H1 (cell line): ENCODE results near the gene MECP2. TPM values are rescaled to one million over a fixed set of nuclear protein-coding genes. Genes with fewer than 3 reads are reported as not detected.

ENCODE experiments used
- CTCF ChIA-PET: fragments of 300-600 bp; sonication (Branson Sonifier 250); formaldehyde crosslinking; loops from one replicate; lab custom pipeline; 2021; ENCODE audit not compliant: partially characterized antibody; lab: Charles Lee
- POLR2A ChIA-PET: fragments of 300-600 bp; sonication (Branson Sonifier 250); formaldehyde crosslinking; loops from one replicate; lab custom pipeline; 2021; ENCODE audit warnings: inconsistent platforms; ENCODE audit not compliant: partially characterized antibody; lab: Charles Lee
- DNase-seq, 2 experiments: peaks; one replicate each; pipeline versions ENCODE4 v3.0.0 to v3.0.0-alpha.2; 2010 to 2022; ENCODE audit warnings: low spot score in 2 of 2, low read depth in 1 of 2, mixed read lengths in 1 of 2
- FAIRE-seq: peaks from 2 replicates; lab custom pipeline; 2011; peaks lifted over from hg19 to GRCh38; lab: Jason Lieb, UNC
- H2AFZ ChIP-seq: 2 replicates; pipeline ENCODE4 v1.8.1; 2012; ENCODE audit warnings: low read length, inconsistent platforms
- H2AK5ac ChIP-seq: 2 replicates; pipeline ENCODE4 v1.6.1; 2013; ENCODE audit warnings: low read depth, low read length
- H2BK120ac ChIP-seq: replicated peaks from 2 replicates; pipeline ENCODE3; 2013; ENCODE audit warnings: low read depth, low read length, inconsistent platforms
- H2BK12ac ChIP-seq: 2 replicates; pipeline ENCODE4 v1.6.1; 2013; ENCODE audit warnings: low read depth, low read length
- H2BK15ac ChIP-seq: 2 replicates; pipeline ENCODE4 v1.6.1; 2013; ENCODE audit warnings: low read length
- H2BK20ac ChIP-seq: 2 replicates; pipeline ENCODE4 v1.6.1; 2013; ENCODE audit warnings: low read length
- H2BK5ac ChIP-seq: 2 replicates; pipeline ENCODE4 v1.6.1; 2013; ENCODE audit warnings: low read depth, low read length
- H3K14ac ChIP-seq: 2 replicates; pipeline ENCODE4 v1.6.1; 2013; ENCODE audit warnings: inconsistent platforms; ENCODE audit not compliant: insufficient read length
- H3K18ac ChIP-seq: 2 replicates; pipeline ENCODE4 v1.6.1; 2013; ENCODE audit warnings: low read length; ENCODE audit errors: extremely low read depth
- H3K23ac ChIP-seq: 2 replicates; pipeline ENCODE4 v1.6.1; 2013; ENCODE audit warnings: inconsistent platforms; ENCODE audit not compliant: insufficient read length
- H3K23me2 ChIP-seq: 2 replicates; pipeline ENCODE4 v1.6.1; 2013; ENCODE audit warnings: low read depth, low read length
- H3K27ac ChIP-seq: 2 replicates; pipeline ENCODE4 v1.6.1; 2011; ENCODE audit warnings: low read depth, low read length, inconsistent platforms
- H3K27me3 ChIP-seq, 4 experiments: replicated peaks in 1 of 4; 1 replicate in 1 of 4; 2 replicates in 3 of 4; pipeline versions ENCODE4 v1.6.1 to v1.8.1; 2011 to 2013; ENCODE audit warnings: low read length in 3 of 4, mild to moderate bottlenecking in 3 of 4, inconsistent platforms in 2 of 4, mixed read lengths in 2 of 4, moderate library complexity in 1 of 4; ENCODE audit not compliant: control insufficient read depth in 3 of 4, insufficient read depth in 3 of 4; ENCODE audit errors: extremely low read depth in 1 of 4
- H3K36me3 ChIP-seq, 4 experiments: 2 replicates each; pipeline versions ENCODE4 v1.6.1 to v1.8.1; 2011 to 2013; ENCODE audit warnings: mild to moderate bottlenecking in 4 of 4, low read length in 3 of 4, moderate library complexity in 2 of 4, control low read depth in 1 of 4, inconsistent platforms in 1 of 4; ENCODE audit not compliant: insufficient read depth in 4 of 4, control insufficient read depth in 2 of 4
- H3K4ac ChIP-seq: replicated peaks from 2 replicates; pipeline ENCODE3; 2013; ENCODE audit warnings: low read length, low read depth, mixed read lengths, inconsistent platforms; ENCODE audit not compliant: insufficient read length
- H3K4me1 ChIP-seq, 4 experiments: replicated peaks in 1 of 4; 1 replicate in 1 of 4; 2 replicates in 3 of 4; pipeline versions ENCODE4 v1.6.1 to v1.8.1; 2011 to 2013; ENCODE audit warnings: low read length in 3 of 4, inconsistent platforms in 2 of 4, mixed read lengths in 1 of 4; ENCODE audit not compliant: insufficient read depth in 4 of 4, control insufficient read depth in 3 of 4
- H3K4me2 ChIP-seq, 2 experiments: 2 replicates each; pipeline versions ENCODE4 v1.6.1 to v1.8.1; 2011 to 2013; ENCODE audit warnings: low read depth in 2 of 2, low read length in 2 of 2, control low read depth in 1 of 2, inconsistent platforms in 1 of 2, mild to moderate bottlenecking in 1 of 2; ENCODE audit not compliant: insufficient read depth in 1 of 2
- H3K4me3 ChIP-seq, 4 experiments: fragments of 200-600, 300-600 bp in 1 of 4; sonication (generic), shearing (Covaris generic), sonication (Bioruptor Twin) in 1 of 4; 2 replicates each; pipeline versions ENCODE4 v1.5.1 to v1.8.1; 2011 to 2016; ENCODE audit warnings: low read length in 4 of 4, low read depth in 3 of 4, control low read depth in 2 of 4, inconsistent platforms in 2 of 4, mild to moderate bottlenecking in 2 of 4, mixed read lengths in 1 of 4, moderate library complexity in 1 of 4; ENCODE audit not compliant: insufficient read depth in 2 of 4; ENCODE audit errors: extremely low read depth in 1 of 4
- H3K56ac ChIP-seq: replicated peaks from 2 replicates; pipeline ENCODE3; 2013; ENCODE audit warnings: low read depth, mild to moderate bottlenecking, mixed read lengths, low read length, inconsistent platforms; ENCODE audit not compliant: insufficient read length
- H3K79me1 ChIP-seq: 2 replicates; pipeline ENCODE4 v1.6.1; 2013; ENCODE audit warnings: low read depth, low read length, control low read depth
- H3K79me2 ChIP-seq, 2 experiments: 2 replicates each; pipeline versions ENCODE4 v1.6.1 to v1.8.1; 2012 to 2013; ENCODE audit warnings: low read length in 2 of 2, mild to moderate bottlenecking in 2 of 2, inconsistent platforms in 1 of 2; ENCODE audit not compliant: insufficient read depth in 2 of 2, control insufficient read depth in 1 of 2
- H3K9ac ChIP-seq, 4 experiments: replicated peaks in 1 of 4; 1 replicate in 1 of 4; 2 replicates in 3 of 4; pipeline versions ENCODE4 v1.6.1 to v1.8.1; 2011 to 2013; ENCODE audit warnings: low read depth in 3 of 4, low read length in 3 of 4, control low read depth in 2 of 4, mild to moderate bottlenecking in 2 of 4, moderate library complexity in 2 of 4, inconsistent platforms in 1 of 4; ENCODE audit errors: extremely low read depth in 1 of 4
- H3K9me3 ChIP-seq, 2 experiments: 2 replicates each; pipeline versions ENCODE4 v1.6.1 to v1.8.1; 2012 to 2013; ENCODE audit warnings: mild to moderate bottlenecking in 2 of 2, moderate library complexity in 2 of 2, control low read depth in 1 of 2, inconsistent platforms in 1 of 2, low read depth in 1 of 2, low read length in 1 of 2, mixed read lengths in 1 of 2; ENCODE audit not compliant: insufficient read depth in 2 of 2
- H4K20me1 ChIP-seq, 2 experiments: replicated peaks in 1 of 2; 2 replicates each; pipeline versions ENCODE3 to v1.8.1; 2011 to 2013; ENCODE audit warnings: inconsistent platforms in 2 of 2, low read length in 2 of 2, mild to moderate bottlenecking in 1 of 2; ENCODE audit not compliant: insufficient read depth in 2 of 2, control insufficient read depth in 1 of 2
- H4K5ac ChIP-seq: 2 replicates; pipeline ENCODE4 v1.6.1; 2013; ENCODE audit warnings: low read length, low read depth, mixed read lengths, inconsistent platforms; ENCODE audit not compliant: insufficient read length
- H4K8ac ChIP-seq: 2 replicates; pipeline ENCODE4 v1.8.0; 2013; ENCODE audit warnings: mild to moderate bottlenecking, moderate library complexity, low read length, inconsistent platforms; ENCODE audit not compliant: insufficient read depth; ENCODE audit errors: extremely low read depth
- H4K91ac ChIP-seq: replicated peaks from 2 replicates; pipeline ENCODE3; 2013; ENCODE audit warnings: low read length, mixed read lengths, inconsistent platforms; ENCODE audit not compliant: insufficient read length
- BCL11A ChIP-seq, 2 experiments: IDR thresholded peaks; one replicate each; pipeline ENCODE4 v1.6.1; 2011; ENCODE audit warnings: low read depth in 2 of 2, low read length in 2 of 2, mild to moderate bottlenecking in 2 of 2
- CBX8 ChIP-seq: fragments of 300-800, 300-1000 bp; sonication (generic); IDR thresholded peaks from 2 replicates; pipeline ENCODE4 v1.7.1; 2016; ENCODE audit warnings: low read depth, low read length, borderline replicate concordance
- CHD1 ChIP-seq: IDR thresholded peaks from 2 replicates; pipeline ENCODE4 v1.6.1; 2012; ENCODE audit warnings: low read depth, low read length, improper control_type of control experiment
- CTCF ChIP-seq, 3 experiments: IDR thresholded peaks; 1 replicate in 2 of 3; 2 replicates in 1 of 3; pipeline versions ENCODE4 v1.5.1 to v1.6.1; 2011; ENCODE audit warnings: low read length in 3 of 3, mild to moderate bottlenecking in 3 of 3, inconsistent platforms in 2 of 3, low read depth in 1 of 3, moderate library complexity in 1 of 3; ENCODE audit not compliant: insufficient read depth in 1 of 3; ENCODE audit errors: control extremely low read depth in 1 of 3
- GABPA ChIP-seq: IDR thresholded peaks from 2 replicates; pipeline ENCODE4 v1.6.1; 2011; ENCODE audit warnings: mild to moderate bottlenecking, low read length, moderate library complexity, borderline replicate concordance; ENCODE audit not compliant: insufficient read depth
- HDAC6 ChIP-seq: IDR thresholded peaks from one replicate; pipeline ENCODE4 v1.7.1; 2012; ENCODE audit warnings: low read depth, mild to moderate bottlenecking, inconsistent platforms, low read length, moderate library complexity
- JUN ChIP-seq: IDR thresholded peaks from 2 replicates; pipeline ENCODE4 v1.6.1; 2011; ENCODE audit warnings: low read depth, mild to moderate bottlenecking, improper control_type of control experiment, low read length
- KDM4A ChIP-seq: IDR thresholded peaks from one replicate; pipeline ENCODE4 v1.7.1; 2012; ENCODE audit warnings: low read depth, mild to moderate bottlenecking, moderate library complexity, low read length, inconsistent platforms; ENCODE audit not compliant: severe bottlenecking
- RBBP5 ChIP-seq: IDR thresholded peaks from 2 replicates; pipeline ENCODE4 v1.7.1; 2012; ENCODE audit warnings: low read depth, mild to moderate bottlenecking, inconsistent platforms, low read length, moderate library complexity, borderline replicate concordance
- SIX5 ChIP-seq: IDR thresholded peaks from 2 replicates; pipeline ENCODE4 v1.6.1; 2011; ENCODE audit warnings: mild to moderate bottlenecking, low read depth, low read length
- SRF ChIP-seq: IDR thresholded peaks from 2 replicates; pipeline ENCODE4 v1.6.1; 2011; ENCODE audit warnings: mild to moderate bottlenecking, low read depth, low read length, moderate library complexity
- TBP ChIP-seq: IDR thresholded peaks from 2 replicates; pipeline ENCODE4 v1.6.1; 2011; ENCODE audit warnings: low read depth, low read length, improper control_type of control experiment
- WGBS, 2 experiments: shearing (Covaris generic) in 1 of 2; methylation state at CpG; one replicate each; pipeline versions ENCODE4 v1.1.6 to v1.1.7; 2013 to 2015; ENCODE audit warnings: low lambda C conversion rate in 2 of 2, mixed read lengths in 2 of 2, inconsistent platforms in 1 of 2, low coverage in 1 of 2, missing lambda C conversion rate in 1 of 2; ENCODE audit not compliant: insufficient replicate concordance in 2 of 2, insufficient coverage in 1 of 2, insufficient read length in 1 of 2; ENCODE audit errors: extremely low coverage in 1 of 2, missing lambda C conversion rate in 1 of 2; 5-methylcytosine and 5-hydroxymethylcytosine counted together
- polyA plus RNA-seq, 7 experiments: library from polyadenylated mRNA; depleted of rRNA in 3 of 7; stranded (reverse) in 5 of 7; unstranded in 2 of 7; fragments of >200 nt in 5 of 7; fragments of 200-250 nt in 2 of 7; gene quantifications; 1 replicate in 5 of 7; 2 replicates in 1 of 7; 4 replicates in 1 of 7; pipeline versions ENCODE4 v1.2.1 to v1.2.3, GENCODE V29; 2011 to 2013; ENCODE audit warnings: missing spikeins in 2 of 7, mixed read lengths in 2 of 7
- total RNA-seq: library from RNA; stranded (reverse); fragmentation: NEBNext Ultra II Directional; extraction: Animal tissue kit (Norgen Biotek cat#: 25700); gene quantifications from 2 replicates; pipeline ENCODE4 v1.2.1, GENCODE V29; 2021

Gene MECP2
- total and polyA plus RNA-seq, 2 of the 8 experiments (the other 6 are each of a cell fraction or from before 2014, with no cell fraction given) = 5.0 to 32.4 TPM

DNA sequence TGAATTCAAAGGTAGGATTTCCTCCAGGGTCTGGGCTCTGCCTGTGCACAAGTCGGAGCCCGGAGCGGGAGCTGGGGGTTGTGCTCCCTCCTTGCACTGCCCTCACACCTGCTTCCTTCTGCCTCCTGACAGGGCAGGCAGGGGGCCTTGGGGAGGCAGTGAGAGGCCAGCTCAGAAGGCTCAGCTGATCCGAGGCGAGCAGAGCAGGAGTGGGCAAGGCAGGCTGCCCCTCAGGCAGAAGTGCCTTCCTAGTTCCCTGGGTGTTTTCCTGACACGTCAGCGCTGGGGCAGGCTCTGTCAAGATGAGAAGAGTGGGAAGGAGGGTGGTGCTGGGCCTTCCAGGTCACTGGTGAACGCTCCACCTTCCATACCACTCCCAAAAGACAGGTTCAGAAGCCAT, 72.3 kb downstream of the MECP2 start:
- POLR2A ChIA-PET = interaction anchor here (1.0 to 2.4 kb wide), 2 partner anchors 54 to 57 kb away, joined by 3 to 8 read pairs; no protein-coding TSS in a partner anchor
- Histone ChIP-seq H3K23ac (no peak overlapping the region), H3K79me1 (no peaks in the 10 kb centered on the region), H3K4me1 (peaks cover 2 to 25% (median 9%) of the 10 kb centered on the region in 4 experiments), H3K56ac (no peak overlapping the region), H3K27ac (no peak overlapping the region), H4K20me1 (no peaks in the 10 kb centered on the region), H4K8ac (no peak overlapping the region), H3K4me2 (no peak overlapping the region), H3K9ac (no peak overlapping the region), H2BK15ac (no peak overlapping the region), H4K5ac (no peak overlapping the region), H2AK5ac (no peak overlapping the region), H3K27me3 (no peaks in the 10 kb centered on the region), H2BK12ac (no peak overlapping the region), H4K91ac (no peak overlapping the region), H3K18ac (no peak overlapping the region), H3K36me3 (peaks cover 0 to 6% (median 2%) of the 10 kb centered on the region in 4 experiments; a peak in 4 of 8 replicates), H3K23me2 (0 out of 2 replicates have a peak, but pooled peaks cover under 1% of the 10 kb centered on the region), H2BK5ac (no peak overlapping the region), H3K4me3 (no peak overlapping the region), H3K9me3 (no peaks in the 10 kb centered on the region), H2BK20ac (no peak overlapping the region), H3K79me2 (no peaks in the 10 kb centered on the region), H3K14ac (no peak overlapping the region), H3K4ac (no peak overlapping the region), H2AFZ (no peak overlapping the region), H2BK120ac (no peak overlapping the region)
- DNase-seq (no peak), FAIRE-seq (no peak)
- WGBS, 2 experiments = 83% methylated on average over 4 of the region's 8 CpGs; no CpG with 5 or more reads in 1 of the 2 experiments
- CTCF ChIA-PET = interaction anchor here (1.3 to 4.2 kb wide), 3 partner anchors 11 to 29 kb away, joined by 4 to 29 read pairs (median 4); no protein-coding TSS in a partner anchor
- TF ChIP-seq GABPA (no peak), BCL11A (IDR thresholded peaks at IDR 0.05; ENCODE audit: low read depth in 2 of 2, low read length in 2 of 2) (no peak), CBX8 (no peak), KDM4A (no peak), TBP (no peak), CTCF (IDR thresholded peaks at IDR 0.05; ENCODE audit: control extremely low read depth in 1 of 3, insufficient read depth in 1 of 3, low read depth in 1 of 3, low read length in 3 of 3) (no peak), HDAC6 (no peak), RBBP5 (no peak), SRF (no peak), JUN (no peak), SIX5 (no peak), CHD1 (no peak)
